ENCODE data around the gene GDNF. TPM values are rescaled to one million over a fixed set of nuclear protein-coding genes. Genes with fewer than 3 reads are reported as not detected.

The GDNF gene
- total RNA-seq, 4 donors from 2014 or later = 0.30 to 0.95 TPM; not detected in 2

DNA sequence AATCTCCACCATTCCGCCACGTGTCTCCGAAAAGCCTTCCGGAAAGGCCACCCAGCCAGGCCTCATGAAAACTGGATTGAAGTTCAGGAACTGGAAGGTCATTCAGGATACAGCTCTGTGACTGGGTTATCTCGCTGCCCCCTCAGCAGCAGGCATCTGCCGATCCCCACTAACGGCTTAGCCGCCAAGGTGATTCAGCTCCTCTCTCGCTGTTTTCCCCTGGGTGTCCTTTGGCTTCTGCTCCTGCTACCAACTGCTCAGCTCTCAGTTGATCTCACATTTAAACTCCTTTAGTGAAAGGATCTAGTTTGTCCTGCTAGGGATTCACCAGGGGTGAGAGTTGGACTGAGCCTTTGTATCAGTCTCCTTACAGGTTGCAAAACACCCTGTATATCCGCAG, 2.2 kb upstream of the GDNF start:
- intact Hi-C loops (cut with DNase I) = no loop called here
- Histone ChIP-seq H3K27me3 (peaks cover 0 to 74% (median 3%) of the 10 kb centered on the region in 4 donors), H3K4me3 (no peak overlapping the region), H3K36me3 (no peaks in the 10 kb centered on the region), H3K27ac (no peak overlapping the region), H3K9me3 (no peaks in the 10 kb centered on the region), H3K4me1 (peaks cover 22 to 41% (median 25%) of the 10 kb centered on the region in 3 donors)
- WGBS, 2 donors = 77 to 86% methylated on average over 7 to 9 of the region's 10 CpGs
- TF ChIP-seq POLR2A (IDR thresholded peaks at IDR 0.05) = no peak
- TF ChIP-seq, protein P1, sequence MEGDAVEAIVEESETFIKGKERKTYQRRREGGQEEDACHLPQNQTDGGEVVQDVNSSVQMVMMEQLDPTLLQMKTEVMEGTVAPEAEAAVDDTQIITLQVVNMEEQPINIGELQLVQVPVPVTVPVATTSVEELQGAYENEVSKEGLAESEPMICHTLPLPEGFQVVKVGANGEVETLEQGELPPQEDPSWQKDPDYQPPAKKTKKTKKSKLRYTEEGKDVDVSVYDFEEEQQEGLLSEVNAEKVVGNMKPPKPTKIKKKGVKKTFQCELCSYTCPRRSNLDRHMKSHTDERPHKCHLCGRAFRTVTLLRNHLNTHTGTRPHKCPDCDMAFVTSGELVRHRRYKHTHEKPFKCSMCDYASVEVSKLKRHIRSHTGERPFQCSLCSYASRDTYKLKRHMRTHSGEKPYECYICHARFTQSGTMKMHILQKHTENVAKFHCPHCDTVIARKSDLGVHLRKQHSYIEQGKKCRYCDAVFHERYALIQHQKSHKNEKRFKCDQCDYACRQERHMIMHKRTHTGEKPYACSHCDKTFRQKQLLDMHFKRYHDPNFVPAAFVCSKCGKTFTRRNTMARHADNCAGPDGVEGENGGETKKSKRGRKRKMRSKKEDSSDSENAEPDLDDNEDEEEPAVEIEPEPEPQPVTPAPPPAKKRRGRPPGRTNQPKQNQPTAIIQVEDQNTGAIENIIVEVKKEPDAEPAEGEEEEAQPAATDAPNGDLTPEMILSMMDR (IDR thresholded peaks at IDR 0.05) = no peak
- no peak for DNase-seq

DNA sequence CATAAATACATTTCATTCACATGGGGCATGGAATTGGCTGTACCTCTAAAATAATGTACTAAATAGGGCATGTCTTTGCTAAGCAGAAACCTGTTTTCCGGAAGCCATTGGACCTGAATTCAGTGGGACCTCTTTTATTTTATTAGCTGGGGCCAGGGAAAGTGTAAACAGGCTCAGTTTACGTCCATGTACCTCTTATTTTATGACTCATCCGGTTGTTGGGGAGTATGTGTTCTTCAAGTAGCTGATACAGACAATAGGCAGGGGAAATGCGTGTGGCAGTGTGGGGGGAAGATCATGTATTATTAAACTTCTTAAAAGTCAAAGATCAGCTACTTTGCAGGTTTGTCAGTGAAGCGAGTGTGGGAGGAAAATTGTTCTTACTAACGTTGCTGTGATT, 1.4 kb upstream of the GDNF start:
- DNase-seq = no peak
- no peak overlapping the region for H3K27ac ChIP-seq
- H3K9me3 ChIP-seq = no peaks in the 10 kb centered on the region

DNA sequence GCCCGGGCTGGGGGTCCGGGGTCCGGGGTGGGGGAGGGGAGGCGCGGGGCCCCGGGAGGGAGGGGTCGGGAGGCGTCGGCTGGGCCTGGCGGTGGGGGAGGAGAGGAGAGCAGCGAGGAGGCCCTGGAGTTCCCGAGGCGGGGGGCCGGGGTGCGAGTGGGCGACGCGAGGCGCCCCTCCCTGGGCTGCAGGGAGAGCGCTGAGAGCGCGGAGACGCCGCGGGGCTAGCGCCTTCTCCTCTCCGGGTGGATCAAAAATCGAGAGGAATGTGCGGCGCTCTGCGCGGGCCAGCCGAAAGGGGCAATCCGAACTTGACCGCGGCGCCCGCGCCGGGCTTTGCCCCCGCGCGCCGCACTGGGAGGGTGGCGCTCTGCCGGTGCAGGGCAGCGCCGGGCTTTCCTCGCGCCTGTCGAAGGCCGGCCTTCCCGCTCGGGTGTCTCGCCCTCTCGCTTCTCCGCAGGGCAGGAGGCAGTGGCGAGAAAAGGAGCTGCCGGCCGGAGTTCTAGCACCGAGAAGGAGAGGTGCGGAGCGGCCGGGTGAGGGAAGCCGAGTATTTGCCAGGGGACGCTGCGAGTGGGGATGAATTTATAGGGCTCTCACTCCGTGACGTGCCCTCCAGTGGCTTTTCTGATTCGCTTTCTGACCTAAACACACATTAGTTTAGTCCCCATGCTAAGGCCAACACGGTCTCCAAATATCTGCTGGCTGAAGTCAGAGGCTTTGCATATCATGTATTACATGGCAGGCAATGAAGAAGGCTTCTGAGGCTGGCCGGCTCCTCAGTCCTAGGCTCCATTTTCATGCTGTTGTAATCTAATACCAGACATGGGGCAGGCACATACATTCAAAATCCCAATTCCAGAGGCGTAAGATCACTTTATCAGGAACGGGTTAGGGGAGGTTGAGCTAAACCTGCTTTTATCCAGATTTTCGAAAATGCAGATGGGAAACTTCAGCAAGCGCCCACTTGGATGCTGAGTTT, 503 bp upstream of the GDNF start:
- 2 to 30% methylated on average over 5 to 24 of the region's 76 CpGs for WGBS, 2 donors
- Histone ChIP-seq H3K9me3 (no peaks in the 10 kb centered on the region), H3K36me3 (no peaks in the 10 kb centered on the region), H3K4me1 (peaks cover 27 to 53% (median 30%) of the 10 kb centered on the region in 3 donors), H3K27me3 (peaks cover 0 to 91% (median 14%) of the 10 kb centered on the region in 4 donors), H3K4me3 (peak overlapping the region; percentile 25 to 73 (median 49)), H3K27ac (peak overlapping the region; percentile 45 to 82 (median 65))
- DNase-seq = no peak
- peak in 1 of 4 donors; percentile 51 for TF ChIP-seq POLR2A (IDR thresholded peaks at IDR 0.05)
- TF ChIP-seq, protein P1 (IDR thresholded peaks at IDR 0.05) = peak in 2 of 6 experiments; percentile 10 to 16
- intact Hi-C loops (cut with DNase I) = no loop called here

More for the DNA sequence above, 1.4 kb upstream of the GDNF start:
- Histone ChIP-seq H3K4me1 (peaks cover 27 to 50% (median 30%) of the 10 kb centered on the region in 3 donors), H3K4me3 (no peak overlapping the region), H3K36me3 (no peaks in the 10 kb centered on the region), H3K27me3 (peaks cover 0 to 83% (median 10%) of the 10 kb centered on the region in 4 donors)
- WGBS, 2 donors = 45 to 56% methylated on average over 6 of the region's 6 CpGs
- intact Hi-C loops (cut with DNase I) = no loop called here
- TF ChIP-seq, protein P1 (IDR thresholded peaks at IDR 0.05) = no peak
- TF ChIP-seq POLR2A (IDR thresholded peaks at IDR 0.05) = no peak

DNA sequence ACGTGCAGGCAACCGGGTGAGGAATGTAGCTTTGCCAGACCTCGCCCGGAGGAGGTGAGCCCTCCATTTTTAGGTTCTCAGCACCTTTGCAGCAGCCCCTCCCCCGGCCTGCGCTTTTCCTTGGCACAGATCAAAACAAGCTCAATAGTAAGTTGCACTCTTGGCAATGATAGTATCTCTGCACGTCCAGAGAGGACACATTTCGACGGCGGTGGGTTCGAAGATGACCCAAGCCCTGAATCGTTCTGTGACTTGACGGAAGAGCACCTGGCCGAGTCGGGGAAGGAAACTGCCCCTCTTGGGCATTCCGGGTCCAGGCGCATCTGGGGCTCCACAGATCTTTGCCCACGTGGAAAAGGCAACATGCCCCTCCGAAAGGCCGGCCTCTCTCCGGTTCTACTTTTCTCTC, 904 bp downstream of the GDNF start:
- Histone ChIP-seq H3K4me1 (peaks cover 27 to 64% (median 30%) of the 10 kb centered on the region in 3 donors), H3K27ac (peak overlapping the region in 3 of 4 donors; percentile 45 to 82 (median 82))

More for the DNA sequence above, 904 bp downstream of the GDNF start:
- H3K27me3 ChIP-seq = peaks cover 0 to 99% (median 14%) of the 10 kb centered on the region in 4 donors
- no peaks in the 10 kb centered on the region for H3K36me3 ChIP-seq
- no peak for DNase-seq
- TF ChIP-seq, protein P1 (IDR thresholded peaks at IDR 0.05) = no peak
- no peak for TF ChIP-seq POLR2A (IDR thresholded peaks at IDR 0.05)
- peak overlapping the region; percentile 25 to 73 (median 49) for H3K4me3 ChIP-seq
- 5 to 9% methylated on average over 14 to 21 of the region's 21 CpGs for WGBS, 2 donors
- intact Hi-C loops (cut with DNase I) = loop anchor here (5.0 kb wide), 1 partner anchor 353 kb away; no protein-coding TSS in a partner anchor
- H3K9me3 ChIP-seq = no peaks in the 10 kb centered on the region

Measured in esophagus squamous epithelium (tissue), 5 donors.